ENCODE results near the gene ZNF638.

- no peak for TF ChIP-seq ZBTB7A (IDR thresholded peaks at IDR 0.05; ENCODE audit: low read depth)
- TF ChIP-seq YY1 (IDR thresholded peaks at IDR 0.05; ENCODE audit: low read depth), result no peak
- TF ChIP-seq EP300 (IDR thresholded peaks at IDR 0.05; ENCODE audit: borderline replicate concordance), result no peak
- no peak for TF ChIP-seq CREB1 (IDR thresholded peaks at IDR 0.05; ENCODE audit: low read depth)
- TF ChIP-seq CEBPB (IDR thresholded peaks at IDR 0.05), result no peak
- no peak for TF ChIP-seq REST (IDR thresholded peaks at IDR 0.05; ENCODE audit: low read depth)
- TF ChIP-seq MAX (IDR thresholded peaks at IDR 0.05), result no peak
- no peak for TF ChIP-seq TCF12 (IDR thresholded peaks at IDR 0.05; ENCODE audit: low read depth)
- TF ChIP-seq RAD21 (IDR thresholded peaks at IDR 0.05; ENCODE audit: low read depth), result no peak
- TF ChIP-seq EGR1 (IDR thresholded peaks at IDR 0.05), result no peak
- no peak for TF ChIP-seq TAF1 (IDR thresholded peaks at IDR 0.05; ENCODE audit: low read depth)
- no peak for TF ChIP-seq TEAD4 (IDR thresholded peaks at IDR 0.05)
- no peak for TF ChIP-seq USF1 (IDR thresholded peaks at IDR 0.05)
Measured at GRCh38 chr2:71333619-71334018, 2.0 kb downstream of the ZNF638 start.
